ENCODE results near the gene NPDC1.

GRCh38 chr9:137017071-137017470, 28.9 kb downstream of the NPDC1 start:
- TF ChIP-seq GATA3 (IDR thresholded peaks at IDR 0.05; ENCODE audit: low read depth, low read length) (no peak), GATA2 (IDR thresholded peaks at IDR 0.05; ENCODE audit: low read depth, low read length) (no peak)
